ENCODE data around the gene PTGFRN.

- TF ChIP-seq HNF4G (IDR thresholded peaks at IDR 0.05; ENCODE audit: borderline replicate concordance, low read depth, low read length) = no peak
- TF ChIP-seq HNF4G (CRISPR knock-in tag; IDR thresholded peaks at IDR 0.05; ENCODE audit: borderline replicate concordance, low read depth) = no peak
- no peak for TF ChIP-seq ZMYM3 (CRISPR knock-in tag; IDR thresholded peaks at IDR 0.05)
- no peak for TF ChIP-seq ZNF30 (CRISPR knock-in tag; IDR thresholded peaks at IDR 0.05)
- TF ChIP-seq CTCF (CRISPR knock-in tag; IDR thresholded peaks at IDR 0.05) = no peak
Measured at GRCh38 chr1:116873680-116874271, 35.9 kb upstream of the PTGFRN start.

Data from HepG2 (cell line).